ENCODE results near the gene ADAM12.
"Not testable (repeated sequence)": the region's sequence is repeated elsewhere in the genome, so short reads cannot be mapped to it uniquely, and the experiment has no call there.

Gene ADAM12

DNA sequence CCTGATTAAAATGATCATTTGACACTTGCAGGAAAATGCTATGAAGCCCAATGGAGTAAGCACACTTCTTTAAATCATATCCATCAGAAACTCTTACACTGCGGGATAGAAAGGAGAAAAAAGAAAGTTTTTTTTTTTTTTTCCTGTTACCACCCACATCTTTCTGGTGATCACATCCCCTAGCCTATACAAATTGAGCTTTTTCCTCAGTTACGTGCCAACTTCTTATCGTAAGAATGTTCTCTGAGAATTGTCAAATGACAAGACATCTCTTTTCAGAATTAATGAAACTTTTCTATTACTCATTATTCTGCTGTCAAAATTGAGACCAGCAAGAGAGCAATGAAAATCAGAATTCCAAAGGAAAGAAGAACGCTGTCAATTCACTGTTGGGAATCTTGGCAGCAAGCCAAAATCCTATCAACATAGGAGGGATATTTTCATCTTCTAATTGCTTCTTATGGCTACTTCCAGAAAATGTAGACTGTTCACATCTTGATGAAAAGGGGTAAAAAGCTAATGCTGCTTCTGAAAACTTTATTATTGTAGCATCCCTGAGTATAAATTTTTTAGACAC lies 179.5 kb downstream of the ADAM12 start:
- DNase-seq: no peak

DNA sequence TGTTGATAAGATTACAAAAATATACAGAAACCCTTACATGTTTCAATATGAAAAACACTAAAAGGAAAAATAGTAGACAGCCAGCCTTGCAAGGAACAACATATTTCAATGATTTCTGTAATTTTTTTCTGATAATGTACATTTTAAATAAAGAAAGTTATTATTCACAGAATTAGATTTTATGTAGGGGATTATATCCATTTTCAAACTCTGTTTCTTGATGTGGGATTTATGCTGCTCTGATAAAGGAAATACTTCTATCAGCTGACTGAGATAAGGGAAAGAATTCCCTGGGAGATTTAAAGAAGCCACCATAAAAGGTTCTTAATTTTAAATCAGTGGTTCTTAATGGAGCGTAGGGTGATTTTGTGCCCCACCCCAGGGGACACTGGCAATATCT lies 180.4 kb downstream of the ADAM12 start:
- DNase-seq: no peak

DNA sequence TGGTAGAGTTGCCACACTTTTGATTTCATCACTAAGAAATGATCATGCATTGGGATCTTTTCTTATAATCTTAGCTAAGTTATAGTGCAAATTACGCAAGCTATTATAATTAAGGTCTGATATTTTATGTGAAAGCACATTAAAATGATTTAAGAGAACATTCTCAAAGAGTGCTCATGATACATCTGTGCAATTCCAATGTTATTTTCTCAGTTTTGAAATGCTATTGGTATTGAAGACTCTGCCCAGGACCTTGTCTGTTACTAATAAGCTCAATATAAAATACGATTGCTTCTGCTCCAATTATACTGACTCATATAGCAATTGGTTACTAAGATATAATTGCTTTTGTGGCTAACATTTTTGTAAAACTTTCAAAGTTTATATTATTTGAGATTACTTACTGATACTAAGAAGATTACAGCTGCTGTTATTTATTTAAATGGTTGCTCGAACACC lies 180.9 kb downstream of the ADAM12 start:
- DNase-seq: no peak

DNA sequence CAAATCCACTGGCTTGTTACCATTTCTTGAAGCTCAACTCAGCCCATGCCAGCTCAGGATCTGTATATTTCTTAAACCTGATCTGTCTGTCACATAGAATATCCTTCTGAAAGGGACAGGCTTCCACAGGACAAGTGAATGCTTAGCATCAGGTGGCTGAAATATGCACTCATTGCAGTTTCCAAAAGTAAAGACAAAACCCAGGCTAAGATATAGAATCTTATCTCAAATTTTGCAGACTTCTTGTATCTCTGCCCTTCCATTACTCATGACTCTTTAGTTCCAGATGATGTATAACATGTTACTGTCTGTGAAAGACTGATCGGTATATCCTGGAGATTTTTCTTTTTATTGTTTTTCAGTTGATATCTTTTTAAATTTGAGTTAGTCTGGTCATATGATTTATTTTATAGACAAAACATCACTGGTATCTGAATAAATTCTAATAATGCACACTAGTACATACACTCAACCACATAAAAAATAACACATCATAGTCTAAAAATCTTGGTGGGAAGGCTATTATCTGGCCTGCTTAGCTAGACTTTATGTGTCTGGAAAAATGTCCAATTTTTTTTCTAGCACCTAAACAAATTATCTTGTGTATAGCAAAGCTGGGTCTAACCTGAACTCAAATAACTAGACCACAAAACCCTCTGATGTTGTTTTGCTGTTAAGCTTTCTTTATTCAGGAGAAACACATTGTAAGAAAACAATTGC lies 182.6 kb downstream of the ADAM12 start:
- DNase-seq: no peak

DNA sequence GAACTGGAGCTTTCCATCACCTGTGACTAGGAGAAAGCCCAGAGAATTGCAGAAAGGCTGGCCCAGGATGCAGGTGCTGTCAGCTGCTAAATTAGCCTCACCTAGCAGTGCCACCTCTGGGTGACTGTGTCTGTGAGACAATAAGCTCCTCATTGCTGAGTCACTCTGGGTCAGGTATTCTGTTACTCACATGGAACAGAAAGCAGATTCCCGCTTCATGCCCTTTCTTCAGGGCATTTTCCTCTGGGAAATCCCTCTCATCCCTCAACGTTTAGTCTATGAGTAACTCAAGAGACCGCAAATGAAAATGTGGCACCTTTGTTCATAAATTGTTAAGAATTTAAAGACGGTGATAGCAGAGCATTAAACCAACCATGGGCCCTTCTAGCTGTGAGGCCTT lies 184.0 kb downstream of the ADAM12 start:
- no peak for DNase-seq

DNA sequence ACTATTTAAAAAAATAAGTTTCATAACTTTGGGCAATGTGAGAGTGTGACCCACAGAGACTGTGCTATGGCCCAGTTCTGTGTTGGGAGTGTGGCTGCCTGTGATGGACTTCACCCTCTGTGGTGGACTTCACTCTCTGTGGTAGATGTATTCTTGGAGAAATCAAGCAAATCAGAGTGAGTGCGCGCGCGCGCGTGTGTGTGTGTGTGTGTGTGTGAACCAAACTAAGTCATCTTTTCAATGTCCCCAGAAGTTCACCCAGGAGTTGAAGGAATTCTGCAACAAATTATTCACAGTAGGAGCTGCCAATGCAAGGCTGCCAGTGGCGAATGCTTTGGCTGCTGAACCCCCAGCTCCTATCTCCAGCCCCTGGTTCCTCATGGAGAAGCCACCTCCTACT lies 184.5 kb downstream of the ADAM12 start:
- DNase-seq: no peak

DNA sequence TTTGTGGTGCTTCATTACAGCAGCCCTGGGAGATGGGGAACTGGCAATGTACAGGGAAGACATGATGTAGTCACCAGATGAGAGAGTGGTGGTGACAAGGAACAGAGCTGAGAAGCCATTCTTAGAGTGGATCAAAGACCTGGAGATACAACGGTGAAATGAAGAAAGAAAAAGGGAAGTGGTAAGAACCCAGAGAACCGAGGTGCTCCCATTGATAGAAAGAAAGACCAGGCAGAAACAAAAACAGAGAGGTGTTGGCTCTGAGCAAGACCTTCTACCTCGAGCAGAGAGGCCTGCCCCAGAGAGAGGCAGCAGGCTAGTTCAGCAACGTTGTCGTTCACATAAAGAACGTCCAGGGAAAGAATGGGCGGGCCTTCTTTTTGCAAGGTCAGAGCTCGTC lies 186.7 kb downstream of the ADAM12 start:
- no peak for DNase-seq

DNA sequence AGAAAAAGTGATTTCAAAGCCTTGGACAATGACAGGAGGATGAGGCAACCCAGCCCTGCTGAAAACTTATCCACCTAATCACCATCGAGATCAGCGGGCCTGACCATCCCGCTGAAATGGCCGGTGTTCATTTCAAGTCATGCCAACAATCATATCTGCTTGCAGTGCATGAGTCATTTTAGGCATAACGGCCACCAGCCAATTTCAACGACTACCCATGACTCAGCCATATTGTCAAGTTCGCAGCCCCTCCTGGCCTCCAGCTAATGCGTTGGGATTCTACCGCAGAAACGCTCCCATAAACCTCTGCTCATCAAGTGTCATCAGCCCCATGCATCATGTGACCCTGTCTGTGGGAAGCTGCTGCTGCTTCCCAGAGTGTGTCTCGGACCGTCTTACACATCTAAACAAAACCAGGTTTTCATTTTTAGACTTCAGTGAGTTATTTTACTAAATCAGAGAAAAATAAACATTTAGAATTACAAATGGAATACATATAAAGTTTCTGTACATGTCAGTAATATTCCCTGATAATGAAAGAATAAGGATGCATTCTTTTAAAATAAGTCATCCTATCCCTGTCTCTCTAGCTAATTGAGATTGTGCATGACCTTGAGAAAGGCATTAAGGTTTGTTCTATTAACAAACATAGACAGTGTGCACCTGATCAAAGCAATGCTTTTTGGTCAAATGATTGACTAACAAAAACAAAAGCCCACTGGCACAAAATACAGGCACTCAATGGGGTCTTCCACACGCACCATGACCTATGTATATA lies 188.9 kb downstream of the ADAM12 start:
- DNase-seq: no peak

DNA sequence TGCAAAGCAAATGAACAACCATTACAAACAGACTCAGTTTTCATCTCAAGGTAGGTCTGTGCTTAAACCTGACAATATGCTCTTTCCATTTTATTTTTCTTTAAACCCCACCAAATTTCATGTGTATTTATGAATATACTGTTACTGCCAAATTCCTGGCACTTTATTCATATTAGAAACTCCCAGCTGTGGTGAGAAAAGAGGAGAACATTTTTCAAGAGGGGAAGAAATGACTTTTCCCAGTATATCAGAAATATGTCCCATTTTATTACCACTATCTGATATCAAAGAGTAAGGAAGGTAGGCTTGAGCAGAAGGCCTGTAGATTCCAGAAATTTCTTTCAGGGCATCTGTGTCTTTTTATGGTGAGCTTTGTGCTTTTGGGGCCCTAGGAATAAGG lies 189.6 kb downstream of the ADAM12 start:
- no peak for DNase-seq

DNA sequence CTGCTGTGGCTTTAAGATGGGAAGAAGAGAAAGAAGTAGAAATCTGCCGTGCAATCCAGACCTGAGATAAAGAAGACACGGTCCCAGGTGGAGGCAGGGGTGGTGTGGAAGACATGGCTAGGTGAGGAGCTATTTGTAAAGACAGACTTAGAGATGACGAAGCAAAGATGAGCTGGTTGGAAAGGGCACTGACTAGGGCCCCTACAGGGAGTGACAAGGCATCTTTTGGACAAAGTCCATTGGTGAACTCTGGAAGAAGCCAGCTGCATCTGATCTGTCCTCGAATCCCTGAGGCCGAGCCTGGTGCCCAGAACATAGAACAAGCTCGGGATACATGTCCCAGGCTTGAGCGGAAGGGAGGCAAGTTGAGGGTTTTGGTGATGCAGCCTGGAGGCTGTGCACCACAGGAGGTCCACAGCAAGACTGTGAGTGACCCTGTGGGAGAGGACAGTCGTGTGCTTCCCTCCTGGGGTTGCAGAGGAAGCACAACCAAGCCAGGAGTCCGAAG lies 191.2 kb downstream of the ADAM12 start:
- DNase-seq: no peak

DNA sequence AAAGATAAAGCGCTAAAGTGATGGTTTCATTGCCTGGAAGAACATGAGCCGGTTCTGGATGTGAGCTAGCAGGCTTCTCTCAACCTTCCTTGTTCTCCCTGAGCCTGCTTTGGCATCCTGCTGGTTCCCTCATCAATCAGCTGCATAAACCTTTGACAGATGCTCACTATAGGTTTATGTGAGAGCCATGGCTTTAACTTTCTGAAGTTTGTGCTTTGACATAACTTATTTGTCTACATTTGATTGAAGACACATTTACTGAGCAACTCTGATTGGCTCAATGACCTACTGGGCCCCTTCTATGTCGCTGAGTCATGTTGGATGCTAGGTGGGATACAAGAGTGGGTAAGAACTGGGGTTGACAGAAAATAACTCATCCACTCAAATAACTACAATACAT lies 192.0 kb downstream of the ADAM12 start:
- no peak for DNase-seq

DNA sequence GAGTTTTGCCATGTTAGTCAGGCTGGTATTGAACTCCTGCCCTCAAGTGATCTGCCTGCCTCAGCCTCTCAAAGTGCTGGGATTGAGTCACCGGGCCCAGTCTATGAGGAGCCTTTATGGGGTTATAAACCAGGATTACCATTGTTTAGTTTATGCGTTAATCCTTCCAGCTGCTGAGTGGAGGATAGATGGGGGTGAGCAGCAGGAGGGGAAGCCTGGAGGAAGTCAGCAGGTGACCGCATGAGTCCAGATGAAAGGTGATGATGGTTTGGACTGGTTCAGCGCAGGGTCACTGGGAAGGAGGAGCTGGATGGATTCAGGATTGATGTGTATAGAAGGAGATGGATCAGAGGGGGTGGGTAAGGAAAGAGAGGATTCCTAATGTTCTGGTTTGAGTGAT lies 197.1 kb downstream of the ADAM12 start:
- DNase-seq: no peak

DNA sequence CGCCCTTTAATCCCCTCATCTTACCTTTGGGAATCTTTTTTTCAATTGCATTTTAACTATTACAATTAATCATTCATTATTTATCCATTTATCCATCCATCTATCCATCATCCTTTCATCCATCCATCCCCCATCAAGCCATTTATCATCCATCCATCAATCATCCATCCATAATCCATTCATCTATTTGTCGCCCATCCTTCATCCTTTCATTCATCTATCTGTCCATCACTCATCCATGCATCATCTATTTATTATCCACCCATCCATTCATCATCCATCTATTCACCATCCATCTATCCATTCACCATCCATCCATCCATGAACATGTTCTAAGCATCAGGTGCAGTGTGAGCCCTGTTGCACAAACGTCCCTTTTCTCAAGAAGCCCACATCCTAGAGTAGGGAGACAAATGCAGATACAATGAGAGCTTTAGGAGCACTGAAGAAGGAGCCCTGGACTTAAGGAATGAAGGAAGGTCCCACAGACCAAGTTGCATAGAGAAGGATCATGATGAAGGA lies 199.5 kb downstream of the ADAM12 start:
- DNase-seq: no peak

DNA sequence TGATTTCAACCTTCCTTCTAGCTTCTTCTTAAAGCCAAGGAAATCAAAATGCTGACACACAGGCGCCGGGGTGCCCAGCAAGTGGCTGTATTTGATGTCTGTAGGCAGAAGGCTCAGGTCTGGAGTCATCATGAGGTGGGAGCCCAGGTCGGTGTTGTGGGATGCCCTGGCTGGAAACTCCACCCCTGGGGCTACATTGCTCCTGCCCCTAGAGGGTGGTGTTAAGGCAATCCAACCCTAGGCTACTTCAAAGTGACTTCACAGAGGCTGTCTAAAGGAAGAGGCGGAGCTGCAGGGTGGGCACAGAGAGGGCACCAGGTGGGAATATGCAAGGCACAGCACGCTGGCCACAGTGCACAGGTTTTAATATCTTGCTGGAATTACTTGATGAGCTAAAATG lies 200.9 kb downstream of the ADAM12 start:
- no peak for DNase-seq

DNA sequence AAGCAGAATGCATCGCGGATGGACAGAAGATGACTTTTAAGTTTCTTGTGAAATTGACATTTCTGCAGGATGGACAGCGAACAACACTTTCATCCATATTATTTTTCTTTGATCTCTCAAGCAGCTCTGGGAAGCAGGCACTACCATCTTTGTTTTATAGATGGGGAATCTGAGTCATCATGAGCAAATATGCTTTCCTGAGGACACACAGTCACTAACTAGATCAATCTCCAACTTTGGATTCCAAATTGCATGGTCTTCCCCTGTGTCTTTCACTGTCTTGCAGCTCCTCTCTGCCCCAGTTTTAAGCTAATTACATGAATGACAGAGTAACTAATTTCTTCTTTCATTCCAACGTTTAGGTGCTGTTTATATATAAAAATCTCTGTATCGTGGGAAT lies 201.5 kb downstream of the ADAM12 start:
- no peak for DNase-seq

DNA sequence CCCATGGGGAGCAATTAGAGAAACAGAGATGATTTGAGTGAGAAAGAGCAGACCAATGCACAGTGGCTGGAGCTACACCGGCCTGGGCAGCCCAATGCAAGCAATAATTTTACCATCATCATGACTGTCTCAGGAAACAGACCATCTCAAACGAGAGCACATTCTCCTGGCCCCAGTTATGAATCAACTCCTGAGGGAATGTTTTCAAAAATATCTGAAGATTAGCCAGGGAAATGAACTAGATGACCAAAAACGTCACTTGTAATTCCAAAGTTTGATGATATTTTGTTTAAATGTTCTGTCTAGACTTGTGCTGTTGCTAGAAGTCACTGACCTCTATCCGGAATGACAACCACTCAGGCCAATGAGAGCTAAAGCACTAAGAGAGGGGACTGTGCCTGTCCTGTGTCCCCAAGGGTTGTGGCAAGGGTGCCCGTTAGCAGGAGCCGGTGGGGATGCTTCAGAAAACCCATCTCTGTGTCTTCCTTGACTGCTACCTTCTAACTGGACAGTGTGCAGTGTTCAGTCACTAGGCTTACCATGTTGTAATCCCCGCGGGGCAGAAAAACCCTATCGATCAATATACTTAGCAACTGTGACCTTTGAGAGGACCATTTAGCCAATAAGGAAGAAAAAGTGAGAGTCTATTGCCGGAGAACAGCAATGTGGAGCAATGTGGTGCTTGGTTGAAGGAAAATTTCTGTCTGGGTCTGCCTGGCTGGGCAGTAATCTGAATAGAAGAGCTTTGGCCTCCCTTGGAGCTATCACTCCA lies 202.4 kb downstream of the ADAM12 start:
- DNase-seq: no peak

DNA sequence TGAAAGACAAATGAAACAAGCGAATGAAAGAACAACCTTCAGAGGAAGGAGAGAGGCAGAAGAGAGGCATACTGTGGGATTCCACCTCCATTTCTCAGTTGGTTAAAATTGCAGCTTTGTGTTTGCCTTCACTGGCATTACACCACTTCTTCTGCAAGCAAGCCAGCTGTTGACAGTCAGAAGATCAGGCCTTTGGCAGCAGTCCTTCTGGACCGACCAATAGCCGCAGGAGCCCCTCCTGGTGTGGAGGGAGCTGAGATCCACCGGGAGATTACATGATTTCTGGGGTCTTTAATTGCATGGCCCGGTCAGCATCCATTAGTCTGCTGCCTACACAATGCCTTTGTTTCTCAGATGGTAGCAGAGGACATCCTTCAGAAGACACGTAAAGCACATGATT lies 206.7 kb downstream of the ADAM12 start:
- DNase-seq: no peak

DNA sequence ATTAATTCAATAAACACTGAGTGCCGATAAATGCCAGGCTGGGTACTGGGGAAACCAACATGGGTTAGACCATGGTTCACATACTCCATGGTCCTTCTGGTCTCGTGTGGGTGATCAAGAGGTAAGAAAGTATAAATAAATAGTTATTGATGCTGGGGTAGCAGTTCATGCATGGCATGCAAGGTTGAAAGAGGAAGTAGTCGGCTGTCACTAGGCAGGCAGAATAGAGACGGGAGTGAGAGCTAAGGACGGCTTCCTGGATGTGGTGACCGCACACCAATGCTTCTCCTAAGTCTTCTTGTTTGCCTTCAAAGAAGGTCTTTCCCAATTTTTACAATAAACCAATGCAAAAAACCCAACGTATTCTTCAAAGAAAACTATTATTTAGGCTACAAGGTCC lies 208.6 kb downstream of the ADAM12 start:
- DNase-seq: peak; percentile 2

DNA sequence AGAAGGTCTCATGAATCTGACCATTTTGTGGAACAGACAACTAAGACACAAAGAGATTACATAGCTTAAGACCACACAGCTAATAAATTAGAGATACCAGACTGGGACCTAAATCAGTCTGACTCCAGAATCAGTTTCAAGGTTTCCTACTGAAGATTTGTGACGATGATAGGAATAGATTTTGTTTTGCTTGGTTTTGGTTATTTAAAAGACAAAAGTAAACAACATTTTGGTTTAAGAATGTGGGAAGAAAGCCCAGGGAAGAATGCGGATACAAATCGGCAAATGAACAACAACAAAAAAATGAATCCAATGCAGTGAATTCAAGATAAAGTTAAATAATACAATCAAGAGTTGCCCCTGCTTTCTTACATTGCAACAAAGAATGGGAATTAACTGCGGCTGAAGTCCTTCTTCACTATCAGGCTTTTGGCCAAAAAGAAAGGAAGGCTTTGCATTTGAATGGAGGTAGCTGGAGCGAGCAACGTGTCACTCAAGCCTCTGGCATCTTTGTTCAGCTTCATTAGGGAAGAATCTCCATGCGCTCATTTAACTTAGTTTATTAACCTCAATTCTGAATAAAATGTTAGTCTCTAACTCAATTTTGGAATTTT lies 210.8 kb downstream of the ADAM12 start:
- no peak for DNase-seq

DNA sequence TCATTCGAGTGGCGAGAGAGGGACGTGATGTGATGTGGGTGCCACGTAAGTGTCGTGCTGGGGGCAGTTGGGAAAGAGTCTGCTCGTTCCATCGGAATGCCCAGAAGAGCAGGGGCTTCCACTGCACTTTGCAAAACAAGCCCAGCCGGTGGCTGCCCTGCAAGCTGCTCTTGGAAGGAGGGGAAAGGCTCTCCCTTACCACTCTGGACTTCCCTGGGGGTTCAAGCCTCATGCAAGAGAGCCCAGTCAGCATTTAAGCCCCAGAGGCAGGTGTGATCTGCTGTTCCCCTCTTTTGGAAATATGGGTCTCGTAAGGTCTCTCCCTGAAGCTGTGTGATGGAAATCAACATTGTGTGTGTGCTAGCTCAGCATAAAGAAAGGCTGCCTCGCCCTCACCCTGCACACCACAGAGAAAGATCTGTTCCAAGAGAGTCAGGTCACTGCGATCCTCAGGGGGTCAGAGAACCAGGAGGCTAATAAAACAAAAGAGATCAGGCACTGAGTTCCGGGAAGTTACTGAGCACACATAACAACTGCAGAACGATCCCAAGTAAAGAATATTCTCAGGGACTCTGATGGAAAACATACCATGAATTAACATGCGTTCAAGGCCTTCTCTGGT lies 212.5 kb downstream of the ADAM12 start:
- no peak for DNase-seq

DNA sequence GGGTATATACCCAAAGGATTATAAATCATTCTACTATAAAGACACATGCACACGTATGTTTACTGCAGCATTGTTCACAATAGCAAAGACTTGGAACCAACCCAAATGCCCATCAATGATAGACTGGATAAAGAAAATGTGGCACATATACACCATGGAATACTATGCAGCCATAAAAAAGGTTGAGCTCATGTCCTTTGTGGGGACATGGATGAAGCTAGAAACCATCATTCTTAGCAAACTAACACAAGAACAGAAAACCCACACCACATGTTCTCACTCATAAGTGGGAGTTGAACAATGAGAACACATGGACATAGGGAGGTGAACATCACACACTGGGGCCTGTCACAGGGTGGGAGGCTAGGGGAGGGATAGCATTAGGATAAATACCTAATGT lies 215.5 kb downstream of the ADAM12 start:
- not testable (repeated sequence) for DNase-seq

DNA sequence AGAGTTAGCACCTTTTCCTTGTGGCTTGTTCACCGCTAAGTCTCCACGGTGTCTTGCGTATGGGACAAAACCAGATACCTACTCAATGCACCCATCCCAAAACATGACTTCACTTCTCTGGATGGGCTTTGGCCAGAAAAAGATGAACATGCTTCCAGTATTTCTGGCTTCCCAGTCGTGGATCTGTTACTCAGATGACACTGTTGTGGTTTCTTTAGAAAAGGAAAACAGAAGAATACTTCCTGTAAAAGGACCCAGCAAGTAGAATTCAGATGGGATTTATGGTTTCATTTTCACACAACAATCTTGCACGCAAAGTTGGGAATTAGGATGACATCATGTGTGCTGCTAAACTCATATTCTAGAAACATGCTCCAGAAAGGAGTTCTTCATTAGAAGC lies 216.7 kb downstream of the ADAM12 start:
- no peak for DNase-seq

Data from KG1 (cell line).